Panc1 (cell line): ENCODE data around the gene KIR3DL2. TPM values are rescaled to one million over a fixed set of nuclear protein-coding genes. Genes with fewer than 3 reads are reported as not detected.
"Not testable (repeated sequence)": the region's sequence is repeated elsewhere in the genome, so short reads cannot be mapped to it uniquely, and the experiment has no call there.

Source experiments
- ATAC-seq: fragments of 200-7000 bp; cut with Tn5 transposase; 2 replicates; pipeline ENCODE4 v1.9.1; 2020; ENCODE audit warnings: mild to moderate bottlenecking, moderate library complexity
- Bru-seq: library from RNA; stranded (reverse); fragments of 400-500 nt; gene quantifications from one replicate; lab custom pipeline; 2021; lab: Mats Ljungman, UMichigan
- BruChase-seq, 2 experiments: library from RNA; stranded (reverse); fragments of 400-500 nt; gene quantifications; one replicate each; lab custom pipeline; 2021; lab: Mats Ljungman, UMichigan
- BruUV-seq: library from RNA; stranded (reverse); fragments of 400-500 nt; replicated peaks from 2 replicates; lab custom pipeline; 2021; lab: Mats Ljungman, UMichigan
- CTCF ChIA-PET: fragments of 300-600 bp; sonication (Branson Sonifier 250); formaldehyde crosslinking; loops from one replicate; lab custom pipeline; 2022; ENCODE audit warnings: antibody characterized with exemption; lab: Charles Lee
- POLR2A ChIA-PET: fragments of 300-600 bp; sonication (Branson Sonifier 250); formaldehyde crosslinking; loops from one replicate; lab custom pipeline; 2022; ENCODE audit warnings: antibody characterized with exemption; lab: Charles Lee
- DNase-seq: peaks from one replicate; pipeline ENCODE4 v3.0.0-alpha.2; 2010; ENCODE audit warnings: low read depth, low spot score
- H3K27ac ChIP-seq: 2 replicates; pipeline ENCODE4 v1.5.1; 2011; ENCODE audit warnings: mild to moderate bottlenecking, low read length, inconsistent platforms
- H3K27me3 ChIP-seq: fragments of 200-500 bp; sonication (Bioruptor generic); 2 replicates; pipeline ENCODE4 v1.6.0; 2014; ENCODE audit warnings: low read length, inconsistent platforms; ENCODE audit not compliant: control insufficient read depth, insufficient read depth
- H3K36me3 ChIP-seq: fragments of 200-500 bp; sonication (Bioruptor generic); 2 replicates; pipeline ENCODE4 v1.5.1; 2014; ENCODE audit warnings: inconsistent platforms, mild to moderate bottlenecking, low read length, moderate library complexity; ENCODE audit not compliant: control insufficient read depth, insufficient read depth
- H3K4me1 ChIP-seq: 2 replicates; pipeline ENCODE4 v1.5.1; 2011; ENCODE audit warnings: inconsistent platforms, mild to moderate bottlenecking, low read length, moderate library complexity; ENCODE audit not compliant: control insufficient read depth, insufficient read depth
- H3K4me3 ChIP-seq, 2 experiments: 2 replicates each; pipeline ENCODE4 v1.5.1; 2011 to 2012; ENCODE audit warnings: low read depth in 2 of 2, low read length in 2 of 2, mild to moderate bottlenecking in 2 of 2, inconsistent platforms in 1 of 2, moderate library complexity in 1 of 2
- H3K9me3 ChIP-seq: fragments of 200-500 bp; sonication (Bioruptor generic); 2 replicates; pipeline ENCODE4 v1.5.1; 2014; ENCODE audit warnings: low read depth, mild to moderate bottlenecking, inconsistent platforms, low read length, moderate library complexity; ENCODE audit not compliant: control insufficient read depth, insufficient read depth
- CTCF ChIP-seq: fragments of 450-650 bp; IDR thresholded peaks from 2 replicates; pipeline ENCODE4 v1.5.1; 2017; ENCODE audit warnings: mild to moderate bottlenecking
- POLR2AphosphoS5 ChIP-seq: IDR thresholded peaks from 2 replicates; pipeline ENCODE4 v1.6.1; 2012; ENCODE audit warnings: mild to moderate bottlenecking, low read depth, low read length, moderate library complexity
- REST ChIP-seq, 2 experiments: IDR thresholded peaks; 2 replicates each; pipeline ENCODE4 v1.6.1; 2011 to 2012; ENCODE audit warnings: low read depth in 2 of 2, control low read depth in 1 of 2, low read length in 1 of 2, mild to moderate bottlenecking in 1 of 2, moderate library complexity in 1 of 2; ENCODE audit not compliant: insufficient read depth in 1 of 2
- SIN3A ChIP-seq: IDR thresholded peaks from 2 replicates; pipeline ENCODE4 v1.6.1; 2012; ENCODE audit warnings: low read depth, mild to moderate bottlenecking, low read length, moderate library complexity, borderline replicate concordance; ENCODE audit not compliant: insufficient read depth
- TCF7L2 ChIP-seq: IDR thresholded peaks from 2 replicates; pipeline ENCODE4 v1.6.1; 2011; ENCODE audit warnings: mild to moderate bottlenecking, low read depth, low read length, inconsistent platforms
- in situ Hi-C: cut with HindIII; loops from 2 replicates; pipeline ENCODE4 v1.10.0; 2016; ENCODE audit warnings: low sequenced_read_pairs, low pct_unique_long_range_greater_than_20kb
- intact Hi-C: fragments of 100-400 bp; cut with micrococcal nuclease; formaldehyde crosslinking; loops from one replicate; pipeline ENCODE4 v1.10.0; 2022; ENCODE audit not compliant: unreplicated experiment
- long read RNA-seq: library from polyadenylated mRNA; unstranded; transcript quantifications from one replicate; pipeline ENCODE4 v2.0.0, GENCODE V29; 2021; ENCODE audit not compliant: unreplicated experiment
- polyA plus RNA-seq: library from polyadenylated mRNA; unstranded; fragments of >200 nt; gene quantifications from one replicate; pipeline ENCODE4 v1.2.1, GENCODE V29; 2012; ENCODE audit warnings: missing spikeins; ENCODE audit not compliant: insufficient read length
- total RNA-seq: library from RNA; stranded (reverse); gene quantifications from one replicate; pipeline ENCODE4 v1.2.1, GENCODE V29; 2021; ENCODE audit not compliant: unreplicated experiment

KIR3DL2 gene
- not detected for total RNA-seq
- not detected for polyA plus RNA-seq
- Bru-seq, nascent RNA = not detected
- not detected for BruChase-seq, experiment 1, labeled RNA remaining after a 2-hour chase
- BruChase-seq, experiment 2, labeled RNA remaining after a 6-hour chase = percentile 3 among the genes with signal in this experiment
- long read RNA-seq = 0 reads

DNA sequence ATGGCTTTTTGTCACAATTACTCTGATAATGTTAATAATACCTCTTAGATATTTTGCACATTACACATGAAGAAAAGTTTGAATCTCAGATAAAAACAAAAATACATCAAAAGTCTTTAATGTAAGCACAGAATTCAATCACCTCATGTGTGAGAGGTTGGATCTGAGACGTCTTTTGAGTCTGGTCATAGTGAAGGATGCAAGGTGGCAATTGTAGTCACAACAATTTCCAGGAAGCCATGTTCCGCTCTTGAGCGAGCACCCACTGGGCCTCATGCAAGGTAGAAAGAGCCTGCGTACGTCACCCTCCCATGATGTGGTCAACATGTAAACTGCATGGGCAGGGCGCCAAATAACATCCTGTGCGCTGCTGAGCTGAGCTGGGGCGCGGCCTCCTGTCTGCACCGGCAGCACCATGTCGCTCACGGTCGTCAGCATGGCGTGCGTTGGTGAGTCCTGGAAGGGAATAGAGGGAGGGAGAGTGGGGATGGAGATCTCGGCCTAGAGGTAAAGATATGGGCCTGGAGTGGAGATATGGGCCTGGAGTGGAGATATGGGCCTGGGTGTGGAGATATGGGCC is at the start of gene KIR3DL2:
KIR3DL2 (plus strand) TSS at position 383 of the 580 bp plus-strand sequence; CDS start at position 416, 33 bp downstream.
- POLR2A ChIA-PET, DNase-seq, BruUV-seq, H3K4me3 ChIP-seq, H3K36me3 ChIP-seq, intact Hi-C loops, ATAC-seq, H3K27ac ChIP-seq, H3K27me3 ChIP-seq, in situ Hi-C loops, H3K9me3 ChIP-seq, H3K4me1 ChIP-seq: not testable (repeated sequence)
- CTCF ChIA-PET = interaction anchor here (0.7 kb wide), 1 partner anchor 130 kb away, joined by 3 read pairs; no protein-coding TSS in a partner anchor

- ATAC-seq = no peak
- in situ Hi-C loops = no loop called here
- POLR2A ChIA-PET = no interaction called here
- Histone ChIP-seq H3K4me1 (no peaks in the 10 kb centered on the region), H3K27ac (no peak within 1 kb of the TSS), H3K36me3 (no peaks in the 10 kb centered on the region), H3K9me3 (no peaks in the 10 kb centered on the region), H3K27me3 (peaks cover 8% of the 10 kb centered on the region), H3K4me3 (no peak within 1 kb of the TSS)
- TF ChIP-seq REST (IDR thresholded peaks at IDR 0.05; ENCODE audit: insufficient read depth in 1 of 2, low read depth in 2 of 2, low read length in 1 of 2) = no peak
- TF ChIP-seq SIN3A = no peak
- TF ChIP-seq POLR2AphosphoS5 = no peak
- TF ChIP-seq CTCF = no peak
- TF ChIP-seq TCF7L2 = no peak
- no peak for DNase-seq
- CTCF ChIA-PET = no interaction called here
- intact Hi-C loops = no loop called here
- no TSS peak for BruUV-seq
These were observed 46.8 kb upstream of the KIR3DL2 start, which contains the start of gene KIR2DL4 for GRCh38 chr19:54803410-54803809. KIR2DL4 (plus strand) TSS chr19:54803610; CDS start chr19:54803652, 42 bp downstream.

- Histone ChIP-seq H3K27ac (no peak overlapping the region), H3K27me3 (peaks cover 5% of the 10 kb centered on the region), H3K4me1 (no peaks in the 10 kb centered on the region), H3K36me3 (no peaks in the 10 kb centered on the region), H3K4me3 (no peak overlapping the region), H3K9me3 (no peaks in the 10 kb centered on the region)
- no peak for TF ChIP-seq REST (IDR thresholded peaks at IDR 0.05; ENCODE audit: insufficient read depth in 1 of 2, low read depth in 2 of 2, low read length in 1 of 2)
- TF ChIP-seq POLR2AphosphoS5 = no peak
- TF ChIP-seq SIN3A = no peak
- TF ChIP-seq TCF7L2 = no peak
- no peak for TF ChIP-seq CTCF
- no peak for ATAC-seq
- intact Hi-C loops = no loop called here
- BruUV-seq = no TSS peak
- DNase-seq = no peak
- CTCF ChIA-PET = no interaction called here
- in situ Hi-C loops = no loop called here
- POLR2A ChIA-PET = no interaction called here
These were observed 46.1 kb upstream of the KIR3DL2 start for GRCh38 chr19:54804101-54804500.
